ENCODE data around the gene PTBP3.

Gene PTBP3

DNA sequence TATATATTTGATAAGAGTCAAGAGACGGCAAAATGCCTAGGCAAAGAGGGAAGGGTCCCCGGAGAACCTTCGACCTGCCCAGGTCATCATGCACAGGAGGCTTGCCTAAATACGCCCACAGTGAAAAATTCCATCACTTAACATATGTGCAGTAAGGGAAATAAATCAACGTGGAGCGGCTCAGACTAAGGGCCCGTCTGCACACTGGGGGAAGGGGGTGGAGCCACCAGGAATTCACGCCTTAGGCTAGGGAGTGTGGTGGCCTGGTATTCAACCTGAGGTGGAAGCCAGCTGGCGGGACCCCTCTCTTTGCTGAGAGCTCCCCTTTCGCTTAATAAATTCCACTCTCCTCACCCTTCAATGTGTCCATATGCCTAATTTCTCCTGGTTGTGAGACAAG is 8.3 kb downstream of the PTBP3 start:
- Histone ChIP-seq H3K27ac (ENCODE audit: extremely low read depth, low read depth, low read length) (no peak overlapping the region), H3K4me3 (ENCODE audit: low read depth, low read length) (no peak overlapping the region), H3K36me3 (ENCODE audit: control insufficient read depth in 2 of 2, insufficient read depth in 1 of 2, low read length in 2 of 2) (no peaks in the 10 kb centered on the region), H3K9me3 (ENCODE audit: control insufficient read depth, insufficient read depth, low read depth, low read length) (no peaks in the 10 kb centered on the region), H3K4me1 (ENCODE audit: control insufficient read depth, insufficient read depth, low read length) (0 out of 2 replicates have a peak, but pooled peaks cover 2% of the 10 kb centered on the region)
- POLR2A ChIA-PET = no interaction called here
- TF ChIP-seq, protein P1, sequence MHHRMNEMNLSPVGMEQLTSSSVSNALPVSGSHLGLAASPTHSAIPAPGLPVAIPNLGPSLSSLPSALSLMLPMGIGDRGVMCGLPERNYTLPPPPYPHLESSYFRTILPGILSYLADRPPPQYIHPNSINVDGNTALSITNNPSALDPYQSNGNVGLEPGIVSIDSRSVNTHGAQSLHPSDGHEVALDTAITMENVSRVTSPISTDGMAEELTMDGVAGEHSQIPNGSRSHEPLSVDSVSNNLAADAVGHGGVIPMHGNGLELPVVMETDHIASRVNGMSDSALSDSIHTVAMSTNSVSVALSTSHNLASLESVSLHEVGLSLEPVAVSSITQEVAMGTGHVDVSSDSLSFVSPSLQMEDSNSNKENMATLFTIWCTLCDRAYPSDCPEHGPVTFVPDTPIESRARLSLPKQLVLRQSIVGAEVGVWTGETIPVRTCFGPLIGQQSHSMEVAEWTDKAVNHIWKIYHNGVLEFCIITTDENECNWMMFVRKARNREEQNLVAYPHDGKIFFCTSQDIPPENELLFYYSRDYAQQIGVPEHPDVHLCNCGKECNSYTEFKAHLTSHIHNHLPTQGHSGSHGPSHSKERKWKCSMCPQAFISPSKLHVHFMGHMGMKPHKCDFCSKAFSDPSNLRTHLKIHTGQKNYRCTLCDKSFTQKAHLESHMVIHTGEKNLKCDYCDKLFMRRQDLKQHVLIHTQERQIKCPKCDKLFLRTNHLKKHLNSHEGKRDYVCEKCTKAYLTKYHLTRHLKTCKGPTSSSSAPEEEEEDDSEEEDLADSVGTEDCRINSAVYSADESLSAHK (tag by site-specific recombination; IDR thresholded peaks at IDR 0.05) = no peak
- TF ChIP-seq, protein P2, sequence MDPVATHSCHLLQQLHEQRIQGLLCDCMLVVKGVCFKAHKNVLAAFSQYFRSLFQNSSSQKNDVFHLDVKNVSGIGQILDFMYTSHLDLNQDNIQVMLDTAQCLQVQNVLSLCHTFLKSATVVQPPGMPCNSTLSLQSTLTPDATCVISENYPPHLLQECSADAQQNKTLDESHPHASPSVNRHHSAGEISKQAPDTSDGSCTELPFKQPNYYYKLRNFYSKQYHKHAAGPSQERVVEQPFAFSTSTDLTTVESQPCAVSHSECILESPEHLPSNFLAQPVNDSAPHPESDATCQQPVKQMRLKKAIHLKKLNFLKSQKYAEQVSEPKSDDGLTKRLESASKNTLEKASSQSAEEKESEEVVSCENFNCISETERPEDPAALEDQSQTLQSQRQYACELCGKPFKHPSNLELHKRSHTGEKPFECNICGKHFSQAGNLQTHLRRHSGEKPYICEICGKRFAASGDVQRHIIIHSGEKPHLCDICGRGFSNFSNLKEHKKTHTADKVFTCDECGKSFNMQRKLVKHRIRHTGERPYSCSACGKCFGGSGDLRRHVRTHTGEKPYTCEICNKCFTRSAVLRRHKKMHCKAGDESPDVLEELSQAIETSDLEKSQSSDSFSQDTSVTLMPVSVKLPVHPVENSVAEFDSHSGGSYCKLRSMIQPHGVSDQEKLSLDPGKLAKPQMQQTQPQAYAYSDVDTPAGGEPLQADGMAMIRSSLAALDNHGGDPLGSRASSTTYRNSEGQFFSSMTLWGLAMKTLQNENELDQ (tag by site-specific recombination; IDR thresholded peaks at IDR 0.05; ENCODE audit: low read depth) = no peak
- no peak for TF ChIP-seq ZNF747 (tag by site-specific recombination; IDR thresholded peaks at IDR 0.05)
- no peak for TF ChIP-seq ZNF791 (tag by site-specific recombination; IDR thresholded peaks at IDR 0.05)
- no peak for TF ChIP-seq HOXD13 (CRISPR knock-in tag; IDR thresholded peaks at IDR 0.05; ENCODE audit: borderline replicate concordance)
- TF ChIP-seq ZNF629 (tag by site-specific recombination; IDR thresholded peaks at IDR 0.05) = no peak
- TF ChIP-seq ZNF302 (tag by site-specific recombination; IDR thresholded peaks at IDR 0.05; ENCODE audit: low read depth) = no peak
- TF ChIP-seq, protein P3, sequence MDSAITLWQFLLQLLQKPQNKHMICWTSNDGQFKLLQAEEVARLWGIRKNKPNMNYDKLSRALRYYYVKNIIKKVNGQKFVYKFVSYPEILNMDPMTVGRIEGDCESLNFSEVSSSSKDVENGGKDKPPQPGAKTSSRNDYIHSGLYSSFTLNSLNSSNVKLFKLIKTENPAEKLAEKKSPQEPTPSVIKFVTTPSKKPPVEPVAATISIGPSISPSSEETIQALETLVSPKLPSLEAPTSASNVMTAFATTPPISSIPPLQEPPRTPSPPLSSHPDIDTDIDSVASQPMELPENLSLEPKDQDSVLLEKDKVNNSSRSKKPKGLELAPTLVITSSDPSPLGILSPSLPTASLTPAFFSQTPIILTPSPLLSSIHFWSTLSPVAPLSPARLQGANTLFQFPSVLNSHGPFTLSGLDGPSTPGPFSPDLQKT (IDR thresholded peaks at IDR 0.05; ENCODE audit: borderline replicate concordance, low read depth, low read length) = no peak
- no peak for TF ChIP-seq ZNF48 (tag by site-specific recombination; IDR thresholded peaks at IDR 0.05)
- TF ChIP-seq ZNF341 (tag by site-specific recombination; IDR thresholded peaks at IDR 0.05; ENCODE audit: low read depth) = no peak
- no peak for TF ChIP-seq ZNF501 (tag by site-specific recombination; IDR thresholded peaks at IDR 0.05)
- TF ChIP-seq, protein P4, sequence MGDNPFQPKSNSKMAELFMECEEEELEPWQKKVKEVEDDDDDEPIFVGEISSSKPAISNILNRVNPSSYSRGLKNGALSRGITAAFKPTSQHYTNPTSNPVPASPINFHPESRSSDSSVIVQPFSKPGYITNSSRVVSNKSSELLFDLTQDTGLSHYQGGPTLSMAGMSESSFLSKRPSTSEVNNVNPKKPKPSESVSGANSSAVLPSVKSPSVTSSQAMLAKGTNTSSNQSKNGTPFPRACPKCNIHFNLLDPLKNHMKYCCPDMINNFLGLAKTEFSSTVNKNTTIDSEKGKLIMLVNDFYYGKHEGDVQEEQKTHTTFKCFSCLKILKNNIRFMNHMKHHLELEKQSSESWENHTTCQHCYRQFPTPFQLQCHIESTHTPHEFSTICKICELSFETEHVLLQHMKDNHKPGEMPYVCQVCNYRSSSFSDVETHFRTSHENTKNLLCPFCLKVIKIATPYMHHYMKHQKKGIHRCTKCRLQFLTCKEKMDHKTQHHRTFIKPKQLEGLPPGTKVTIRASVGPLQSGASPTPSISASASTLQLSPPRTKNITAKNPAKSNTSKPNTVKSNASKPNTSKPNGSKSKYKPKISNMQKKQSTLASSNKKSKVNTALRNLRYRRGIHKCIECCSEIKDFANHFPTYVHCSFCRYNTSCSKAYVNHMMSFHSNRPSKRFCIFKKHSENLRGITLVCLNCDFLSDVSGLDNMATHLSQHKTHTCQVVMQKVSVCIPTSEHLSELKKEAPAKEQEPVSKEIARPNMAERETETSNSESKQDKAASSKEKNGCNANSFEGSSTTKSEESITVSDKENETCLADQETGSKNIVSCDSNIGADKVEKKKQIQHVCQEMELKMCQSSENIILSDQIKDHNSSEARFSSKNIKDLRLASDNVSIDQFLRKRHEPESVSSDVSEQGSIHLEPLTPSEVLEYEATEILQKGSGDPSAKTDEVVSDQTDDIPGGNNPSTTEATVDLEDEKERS (tag by site-specific recombination; IDR thresholded peaks at IDR 0.05) = no peak
- CTCF ChIA-PET = interaction anchor here (0.5 to 1.3 kb wide), 3 partner anchors 36 to 325 kb away, joined by 3 to 4 read pairs (median 4); no protein-coding TSS in a partner anchor

DNA sequence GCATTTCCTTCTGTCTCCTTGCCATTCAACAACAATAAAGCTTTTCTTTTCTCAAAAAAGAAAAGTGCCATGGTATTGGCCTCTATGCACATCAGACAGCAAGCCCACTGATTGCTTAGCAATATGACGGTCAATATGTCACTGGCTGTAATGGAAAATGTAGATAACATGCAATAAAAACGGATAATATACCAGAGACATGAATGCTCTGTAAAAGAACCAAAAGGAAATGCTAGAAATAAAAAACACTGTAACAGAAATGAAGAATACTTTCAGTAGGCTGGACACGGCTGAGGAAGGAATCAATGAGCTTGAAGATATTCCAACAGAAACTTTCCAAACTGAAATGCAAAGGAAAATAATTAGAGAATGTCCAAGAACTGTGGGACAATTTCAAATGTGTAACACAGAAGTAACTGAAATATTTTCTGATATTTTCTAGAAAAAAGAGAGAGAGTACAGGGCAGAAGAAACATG is 10.0 kb downstream of the PTBP3 start:
- H3K4me3 ChIP-seq (ENCODE audit: low read depth, low read length) = no peak overlapping the region
- no peaks in the 10 kb centered on the region for H3K36me3 ChIP-seq (ENCODE audit: control insufficient read depth in 2 of 2, insufficient read depth in 1 of 2, low read length in 2 of 2)
- no peak for TF ChIP-seq ZNF292 (tag by site-specific recombination; IDR thresholded peaks at IDR 0.05; ENCODE audit: borderline replicate concordance, low read depth)
- no peak for TF ChIP-seq ZNF677 (tag by site-specific recombination; IDR thresholded peaks at IDR 0.05)
- no peak for TF ChIP-seq ZNF529 (tag by site-specific recombination; IDR thresholded peaks at IDR 0.05; ENCODE audit: insufficient replicate concordance)
- no peak for TF ChIP-seq ZNF837 (tag by site-specific recombination; IDR thresholded peaks at IDR 0.05)
- TF ChIP-seq SETDB1 (IDR thresholded peaks at IDR 0.05; ENCODE audit: insufficient read length, low read length) = peak; percentile 34
- H3K9me3 ChIP-seq (ENCODE audit: control insufficient read depth, insufficient read depth, low read depth, low read length) = no peaks in the 10 kb centered on the region
- 0 out of 2 replicates have a peak, but pooled peaks cover under 1% of the 10 kb centered on the region for H3K4me1 ChIP-seq (ENCODE audit: control insufficient read depth, insufficient read depth, low read length)
- ChIA-PET CTCF (interaction anchor here (0.7 kb wide), 1 partner anchor 562 kb away, joined by 3 read pairs; no protein-coding TSS in a partner anchor), POLR2A (interaction anchor here (0.7 kb wide), 1 partner anchor 10 kb away, joined by 3 read pairs; the partner anchor contains the start of gene PTBP3)
- H3K27ac ChIP-seq (ENCODE audit: extremely low read depth, low read depth, low read length) = no peak overlapping the region
